Prostate gland (tissue), 2 donors: ENCODE data around the gene KIAA1671.
"Not testable (repeated sequence)": the region's sequence is repeated elsewhere in the genome, so short reads cannot be mapped to it uniquely, and the experiment has no call there.

Experiments
- POLR2A ChIP-seq: fragments of 450-650 bp; IDR thresholded peaks from one replicate; pipeline ENCODE4 v1.6.1; 2016; ENCODE audit warnings: antibody characterized with exemption, mild to moderate bottlenecking
- TF ChIP-seq, protein P1 (sequence below), 4 experiments: fragments of 200-600 bp in 2 of 4; fragments of 450-650 bp in 2 of 4; sonication (generic) in 2 of 4; IDR thresholded peaks; 1 replicate in 3 of 4; 2 replicates in 1 of 4; pipeline ENCODE4 v1.5.1; 2016 to 2019; ENCODE audit warnings: antibody characterized with exemption in 4 of 4, mild to moderate bottlenecking in 2 of 4, moderate library complexity in 2 of 4

DNA sequence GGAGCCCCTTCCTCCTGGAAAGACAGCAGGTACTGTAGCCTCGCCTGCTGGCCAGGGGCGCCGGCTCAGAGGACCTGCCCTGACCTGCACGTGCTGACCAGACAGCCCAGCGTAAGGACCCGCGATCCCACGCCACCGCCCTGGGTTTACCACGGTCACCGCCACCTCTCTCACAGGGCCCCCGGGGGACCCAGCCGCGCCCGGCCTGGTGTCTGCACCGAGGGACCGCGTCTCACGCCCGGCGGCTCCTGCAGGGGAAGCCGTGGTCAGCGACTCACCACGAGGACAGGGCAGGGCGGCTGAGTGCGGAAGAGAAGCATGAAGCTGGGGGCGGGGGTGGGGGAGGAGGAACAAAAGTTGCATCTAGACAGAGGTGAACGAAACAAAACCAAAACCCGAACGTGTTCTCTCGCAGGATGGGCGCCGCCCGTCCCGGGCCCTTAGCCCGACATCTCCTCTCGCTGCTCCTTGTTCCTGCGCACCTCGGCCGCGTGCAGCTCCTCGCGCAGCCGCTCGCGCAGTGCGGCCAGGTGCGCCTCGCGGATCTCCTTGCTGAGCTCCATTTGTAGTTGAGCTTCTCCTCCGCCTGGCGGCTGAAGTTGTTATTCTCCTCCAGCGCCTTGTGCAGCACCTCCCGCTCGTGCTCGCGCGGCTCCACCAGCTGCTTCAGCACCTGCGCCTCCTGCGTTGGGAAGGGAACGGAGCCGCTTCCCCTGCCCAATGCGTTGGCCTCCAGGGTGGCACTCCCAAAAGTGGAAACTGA, 226.5 kb downstream of the KIAA1671 start:
- TF ChIP-seq, protein P1, sequence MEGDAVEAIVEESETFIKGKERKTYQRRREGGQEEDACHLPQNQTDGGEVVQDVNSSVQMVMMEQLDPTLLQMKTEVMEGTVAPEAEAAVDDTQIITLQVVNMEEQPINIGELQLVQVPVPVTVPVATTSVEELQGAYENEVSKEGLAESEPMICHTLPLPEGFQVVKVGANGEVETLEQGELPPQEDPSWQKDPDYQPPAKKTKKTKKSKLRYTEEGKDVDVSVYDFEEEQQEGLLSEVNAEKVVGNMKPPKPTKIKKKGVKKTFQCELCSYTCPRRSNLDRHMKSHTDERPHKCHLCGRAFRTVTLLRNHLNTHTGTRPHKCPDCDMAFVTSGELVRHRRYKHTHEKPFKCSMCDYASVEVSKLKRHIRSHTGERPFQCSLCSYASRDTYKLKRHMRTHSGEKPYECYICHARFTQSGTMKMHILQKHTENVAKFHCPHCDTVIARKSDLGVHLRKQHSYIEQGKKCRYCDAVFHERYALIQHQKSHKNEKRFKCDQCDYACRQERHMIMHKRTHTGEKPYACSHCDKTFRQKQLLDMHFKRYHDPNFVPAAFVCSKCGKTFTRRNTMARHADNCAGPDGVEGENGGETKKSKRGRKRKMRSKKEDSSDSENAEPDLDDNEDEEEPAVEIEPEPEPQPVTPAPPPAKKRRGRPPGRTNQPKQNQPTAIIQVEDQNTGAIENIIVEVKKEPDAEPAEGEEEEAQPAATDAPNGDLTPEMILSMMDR (IDR thresholded peaks at IDR 0.05), result not testable (repeated sequence)
- not testable (repeated sequence) for TF ChIP-seq POLR2A
